HG03442 (cell line): ENCODE measurements around the gene PSAPL1.

ENCODE experiments used
- ATAC-seq: cut with Tn5 transposase; IDR thresholded peaks from one replicate; pipeline ENCODE4 v1.9.1; 2021; ENCODE audit warnings: mild to moderate bottlenecking, moderate library complexity; ENCODE audit not compliant: unreplicated experiment

The PSAPL1 gene

DNA sequence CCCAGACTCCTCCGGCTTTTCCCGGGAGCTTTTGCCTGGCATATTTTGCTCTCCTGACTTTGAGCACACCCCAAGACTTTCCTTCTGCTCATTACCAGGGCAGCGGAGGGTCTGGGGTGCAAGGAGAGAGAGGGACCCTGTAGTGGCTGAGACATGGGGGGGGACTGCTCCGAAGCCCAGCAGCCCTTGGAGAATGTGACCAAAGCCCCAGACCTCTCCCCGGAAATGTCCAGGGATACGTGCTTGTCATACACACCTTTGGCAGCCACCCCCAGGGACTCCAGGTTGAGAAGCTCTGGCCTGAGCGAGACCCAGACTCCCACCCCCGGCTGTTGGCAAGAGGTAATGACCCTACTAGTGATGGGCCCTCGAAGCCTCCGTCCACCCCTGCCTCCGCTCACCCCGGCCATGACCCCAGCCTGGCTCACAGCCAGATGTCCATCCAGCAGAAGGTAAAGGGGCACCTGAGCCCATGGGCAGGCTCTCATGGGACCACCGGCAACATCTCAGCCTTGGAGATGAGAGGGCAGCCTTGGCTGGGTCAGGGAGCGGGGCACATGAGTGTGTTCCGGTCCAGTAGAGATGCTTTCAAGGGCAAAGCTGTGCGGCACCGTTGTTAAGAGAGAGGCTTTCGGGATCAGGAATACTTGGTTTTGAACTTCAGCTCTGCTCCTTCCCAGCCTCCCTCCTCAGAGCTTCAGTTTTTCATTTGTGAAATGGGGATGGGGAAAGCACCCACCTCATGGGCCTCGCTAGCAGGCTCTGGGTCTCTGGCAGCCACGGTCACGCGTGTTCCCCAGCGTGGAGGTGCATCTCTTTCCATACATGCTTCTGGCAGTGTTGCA is 2.0 kb downstream of the PSAPL1 start:
- ATAC-seq: no peak

DNA sequence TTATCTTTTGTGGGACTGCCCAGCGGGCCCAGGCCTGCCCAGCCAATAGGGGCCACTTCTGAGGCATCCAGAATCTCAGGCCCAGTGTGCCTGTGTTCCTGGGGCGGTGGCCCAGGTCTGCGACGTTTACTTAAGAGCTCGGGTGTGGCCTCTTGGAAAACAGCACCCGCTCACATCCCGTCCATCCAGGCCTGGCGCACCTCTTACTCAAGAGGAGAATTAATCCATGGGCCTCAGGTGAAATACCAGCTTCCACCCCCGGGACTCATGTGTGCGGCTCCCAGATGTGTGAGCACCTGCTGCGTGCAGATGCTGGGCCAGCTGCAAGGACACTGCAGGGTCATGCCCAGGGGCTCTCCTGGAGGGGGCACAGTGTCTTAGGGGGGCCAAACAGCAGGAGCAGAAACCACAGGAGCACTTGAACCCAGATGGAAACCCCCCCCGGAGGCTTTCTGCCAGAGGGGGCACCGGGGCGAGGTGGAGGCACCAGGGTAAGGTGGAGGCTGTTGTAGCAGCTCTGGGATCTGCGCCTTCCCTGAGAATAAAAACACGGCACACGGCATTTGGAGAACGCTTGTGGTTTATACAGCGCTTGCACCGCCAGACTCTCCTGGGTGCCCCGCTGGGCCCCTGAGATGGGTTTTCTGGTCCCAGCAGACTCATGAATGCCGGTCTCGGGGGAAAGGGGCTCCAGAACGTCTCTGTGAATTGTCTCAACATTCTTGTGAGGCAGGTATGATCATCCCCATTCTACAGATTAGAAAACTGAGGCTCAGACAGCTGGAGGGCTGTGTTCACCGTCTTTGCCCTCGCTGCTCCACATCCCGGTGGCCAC is 2.8 kb downstream of the PSAPL1 start:
- no peak for ATAC-seq

DNA sequence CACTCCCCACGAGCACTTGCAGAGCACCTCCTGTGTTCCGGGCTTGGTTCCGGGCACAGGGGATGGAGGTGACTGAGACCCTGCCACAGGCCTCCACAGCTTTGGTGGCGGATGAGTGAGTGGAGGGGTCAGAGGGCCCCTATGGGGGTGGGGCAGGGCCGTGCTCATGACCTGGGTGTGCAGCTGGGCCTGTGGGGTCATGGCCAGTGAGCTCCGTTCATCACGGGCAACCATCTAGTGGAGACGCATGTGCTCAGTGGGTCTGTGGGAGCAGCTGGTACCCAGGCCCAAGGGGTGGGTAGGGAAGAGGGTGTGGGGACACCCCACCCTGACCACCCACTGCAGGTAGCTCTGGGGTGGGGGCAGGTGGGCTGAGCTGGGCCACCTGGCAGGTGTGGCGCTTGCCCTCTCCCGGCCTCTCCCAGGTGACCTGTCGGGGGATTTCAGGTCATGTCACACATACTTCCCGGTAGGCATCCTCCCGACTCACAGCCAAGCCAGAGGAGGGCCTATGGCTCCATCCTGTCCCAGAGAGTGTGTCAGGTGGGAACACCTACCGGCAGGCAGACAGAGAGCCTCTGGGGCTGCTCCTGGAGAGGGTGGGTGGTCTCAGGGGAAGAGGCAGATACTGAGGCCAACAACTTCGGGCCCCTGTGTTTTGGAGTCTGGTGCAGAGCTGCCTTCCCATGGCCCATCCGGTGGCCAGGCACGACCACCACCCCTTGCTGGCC is 3.6 kb downstream of the PSAPL1 start:
- no peak for ATAC-seq

GRCh38 chr4:7430368-7430964 is 4.3 kb downstream of the PSAPL1 start:
- ATAC-seq: no peak

DNA sequence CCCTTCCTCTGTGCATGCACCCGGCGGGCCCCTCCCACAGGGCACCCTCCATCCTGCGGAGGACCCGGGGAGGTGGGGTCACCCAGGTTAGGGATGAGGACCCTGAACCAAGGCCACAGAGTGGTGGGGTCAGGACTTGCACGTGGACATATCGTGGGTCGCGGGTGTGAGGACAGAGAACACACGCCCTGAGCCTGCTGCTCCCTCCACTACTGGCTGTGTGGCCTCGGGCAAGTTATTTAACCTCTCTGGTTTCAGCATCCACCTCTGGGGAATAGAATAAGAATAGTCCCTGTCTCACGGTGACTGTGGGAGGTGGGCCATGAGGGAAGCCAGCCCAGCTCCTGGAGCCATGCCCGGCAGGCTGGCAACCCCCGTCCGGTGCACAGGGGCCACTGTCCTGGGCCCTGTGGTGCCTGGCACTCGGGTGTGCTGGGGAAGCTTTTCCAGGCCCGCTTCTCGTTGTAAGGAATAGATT is 5.1 kb downstream of the PSAPL1 start:
- no peak for ATAC-seq

- ATAC-seq: no peak
Measured at GRCh38 chr4:7429069-7429416, 5.7 kb downstream of the PSAPL1 start.

DNA sequence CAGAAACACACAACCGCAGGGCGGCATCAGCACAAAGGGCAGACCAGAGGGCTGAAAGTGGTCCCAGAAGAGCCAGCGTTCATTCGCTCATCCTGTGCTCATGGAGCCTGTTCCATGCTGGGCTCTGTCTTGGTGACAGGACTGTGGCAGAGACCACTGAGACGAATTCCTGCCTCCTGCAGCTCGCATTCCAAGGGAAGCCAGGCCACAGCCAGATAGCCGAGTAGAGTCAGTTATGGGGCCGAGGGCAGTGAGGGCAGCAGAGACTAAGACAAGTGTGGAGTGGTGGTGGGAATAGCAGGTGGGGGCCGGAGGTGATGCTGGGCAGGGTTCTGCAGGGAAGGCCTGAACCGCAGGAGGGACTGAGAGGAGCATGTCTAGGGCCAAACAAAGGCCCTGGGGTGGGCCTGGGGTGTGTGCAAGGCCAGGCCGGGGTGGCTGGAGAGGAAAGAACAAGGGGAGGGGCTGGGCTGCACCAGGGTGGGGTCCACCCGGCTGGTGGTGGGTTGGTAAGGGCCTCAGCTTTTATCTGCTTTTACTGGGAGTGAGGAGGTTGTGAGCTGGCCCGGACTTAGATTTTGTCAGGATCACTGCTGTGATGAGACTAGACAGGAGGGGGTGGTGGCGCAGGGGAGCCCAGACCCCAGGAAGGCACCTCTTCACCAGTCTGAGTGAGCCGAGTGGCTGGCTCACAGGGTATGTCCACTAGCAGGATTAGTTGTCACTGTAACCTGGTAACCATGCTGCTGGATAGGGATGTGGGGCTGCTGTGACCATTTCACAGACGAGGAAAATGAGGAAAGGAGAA is 6.3 kb downstream of the PSAPL1 start:
- ATAC-seq: no peak

GRCh38 chr4:7427831-7428260 is 6.9 kb downstream of the PSAPL1 start:
- no peak for ATAC-seq

DNA sequence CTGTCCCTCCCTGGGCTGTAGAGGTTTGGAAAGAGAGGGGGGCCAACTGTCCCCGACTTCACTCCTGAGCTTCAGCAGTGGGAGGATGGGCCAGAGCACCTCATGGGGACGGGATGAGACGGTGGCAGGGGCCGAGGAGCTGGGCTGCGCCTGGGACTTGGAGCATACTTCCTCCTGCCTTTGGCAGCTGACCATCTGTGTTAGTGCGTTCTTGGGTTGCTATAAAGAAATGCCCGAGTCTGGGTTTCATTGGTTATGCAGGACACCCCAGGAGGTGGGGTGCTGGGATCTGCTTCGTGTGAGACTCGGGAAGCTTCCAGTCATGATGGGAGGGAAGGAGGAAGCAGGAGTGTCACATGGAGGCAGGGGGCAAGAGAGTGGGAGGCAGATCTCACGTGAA is 7.4 kb downstream of the PSAPL1 start:
- ATAC-seq: no peak

- no peak for ATAC-seq
Measured at GRCh38 chr4:7426525-7427171, 8.1 kb downstream of the PSAPL1 start.

- no peak for ATAC-seq
Measured at GRCh38 chr4:7425591-7426468, 8.9 kb downstream of the PSAPL1 start.

- no peak for ATAC-seq
Measured at GRCh38 chr4:7425124-7425523, 9.6 kb downstream of the PSAPL1 start.

- ATAC-seq: no peak
Measured at GRCh38 chr4:7424553-7425111, 10.1 kb downstream of the PSAPL1 start.

GRCh38 chr4:7423801-7424552 is 10.8 kb downstream of the PSAPL1 start:
- no peak for ATAC-seq

GRCh38 chr4:7423391-7423790 is 11.3 kb downstream of the PSAPL1 start:
- ATAC-seq: no peak

DNA sequence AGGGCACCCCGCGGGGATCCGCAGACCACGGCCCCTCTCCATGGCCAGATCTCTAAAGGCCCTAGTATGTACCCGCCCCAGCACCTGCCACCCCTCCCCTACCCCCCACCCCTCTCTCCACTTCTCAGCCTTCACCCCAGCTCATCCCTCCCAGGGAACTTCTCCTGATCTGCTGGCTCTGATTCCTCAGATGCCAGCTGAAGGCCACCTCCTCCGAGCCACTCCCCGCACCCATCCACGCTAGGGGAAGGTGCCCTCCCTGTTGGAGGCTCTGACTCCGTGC is 11.9 kb downstream of the PSAPL1 start:
- ATAC-seq: no peak

DNA sequence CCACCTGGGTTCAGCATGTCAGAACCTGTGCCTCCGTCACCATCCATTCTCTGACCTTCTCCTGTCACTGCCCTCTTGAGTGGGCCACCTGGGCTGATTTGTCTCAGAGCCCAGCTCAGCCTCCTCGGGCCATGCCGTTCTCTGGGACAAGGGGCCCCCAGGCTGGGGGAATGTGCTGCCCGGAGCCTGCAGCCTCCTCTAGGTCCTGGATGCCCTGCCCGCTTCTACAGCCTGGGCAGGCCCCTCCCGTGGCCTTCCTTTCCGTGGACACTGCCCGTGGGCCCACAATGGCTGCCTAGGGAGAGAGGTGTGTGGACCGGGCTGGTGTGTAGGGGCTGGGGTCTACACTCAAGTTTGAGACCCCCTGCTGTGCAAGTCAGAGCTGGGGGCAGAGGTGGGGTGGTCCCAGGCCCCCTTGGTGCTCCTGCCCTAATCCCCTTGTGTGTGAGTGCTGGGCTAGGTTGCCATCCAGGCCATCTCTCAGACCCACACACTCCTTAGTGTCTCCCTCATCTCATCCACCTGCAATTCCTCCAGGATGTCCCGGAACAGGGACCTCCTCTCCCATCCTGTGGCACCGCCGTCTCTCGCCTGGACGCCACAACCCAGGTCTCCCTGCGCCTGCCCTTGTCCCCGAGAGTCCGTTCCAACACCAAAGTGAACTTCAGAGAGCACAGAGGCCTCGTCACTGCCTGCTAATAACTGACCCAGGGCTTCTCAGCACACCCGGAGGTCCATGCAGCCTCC is 12.4 kb downstream of the PSAPL1 start:
- ATAC-seq: no peak
